WTC11 (cell line): ENCODE measurements around the gene SS18. TPM values are rescaled to one million over a fixed set of nuclear protein-coding genes. Genes with fewer than 3 reads are reported as not detected.

Experiments
- ATAC-seq: fragments of 200-7000 bp; cut with Tn5 transposase; 2 replicates; pipeline ENCODE4 v1.10.0; 2021; ENCODE audit warnings: mild to moderate bottlenecking, moderate library complexity
- CTCF ChIA-PET: fragments of 300-600 bp; sonication (Branson Sonifier 250); formaldehyde crosslinking; loops from one replicate; lab custom pipeline; 2021; ENCODE audit warnings: antibody characterized with exemption; lab: Charles Lee
- POLR2A ChIA-PET: fragments of 350-600 bp; sonication (Branson Sonifier 250); formaldehyde crosslinking; loops from one replicate; lab custom pipeline; 2021; ENCODE audit warnings: antibody characterized with exemption; lab: Charles Lee
- DNase-seq: peaks from one replicate; pipeline ENCODE4 v3.0.0; 2021; ENCODE audit warnings: low spot score
- H3K27ac Mint-ChIP-seq: 2 replicates; pipeline ENCODE4 v1.8.0; 2021; ENCODE audit warnings: mixed read lengths
- H3K27me3 Mint-ChIP-seq: 2 replicates; pipeline ENCODE4 v1.8.0; 2021; ENCODE audit warnings: low read depth, mild to moderate bottlenecking, moderate library complexity, mixed read lengths
- H3K36me3 Mint-ChIP-seq: 2 replicates; pipeline ENCODE4 v1.8.0; 2021; ENCODE audit warnings: mixed read lengths
- H3K4me1 Mint-ChIP-seq: 2 replicates; pipeline ENCODE4 v1.8.0; 2022; ENCODE audit warnings: mixed read lengths
- H3K4me3 Mint-ChIP-seq: 2 replicates; pipeline ENCODE4 v1.8.0; 2021; ENCODE audit warnings: mild to moderate bottlenecking, moderate library complexity, mixed read lengths
- H3K9me3 Mint-ChIP-seq: 2 replicates; pipeline ENCODE4 v1.8.0; 2021; ENCODE audit warnings: mixed read lengths
- CREM ChIP-seq: sonication (generic); formaldehyde crosslinking; IDR thresholded peaks from 2 replicates; pipeline ENCODE4 v1.8.1; 2022; ENCODE audit warnings: mild to moderate bottlenecking, missing genetic modification reagents, moderate library complexity
- EMX1 ChIP-seq: fragments of 250-450 bp; sonication (Bioruptor Pico); IDR thresholded peaks from 2 replicates; pipeline ENCODE4 v1.8.0; 2021; ENCODE audit warnings: mild to moderate bottlenecking
- ETV6 ChIP-seq: sonication (generic); formaldehyde crosslinking; IDR thresholded peaks from 2 replicates; pipeline ENCODE4 v1.8.1; 2022; ENCODE audit warnings: mild to moderate bottlenecking, missing genetic modification reagents
- FOXJ3 ChIP-seq: sonication (generic); formaldehyde crosslinking; IDR thresholded peaks from 2 replicates; pipeline ENCODE4 v1.9.0; 2021; ENCODE audit warnings: missing genetic modification reagents, mild to moderate bottlenecking, borderline replicate concordance
- FOXP1 ChIP-seq: sonication (generic); formaldehyde crosslinking; IDR thresholded peaks from 2 replicates; pipeline ENCODE4 v1.8.0; 2022; ENCODE audit warnings: missing genetic modification reagents, mild to moderate bottlenecking, moderate library complexity, borderline replicate concordance
- OVOL2 ChIP-seq: fragments of 250-450 bp; sonication (Bioruptor Pico); IDR thresholded peaks from 2 replicates; pipeline ENCODE4 v1.9.0; 2021; ENCODE audit warnings: mild to moderate bottlenecking, borderline replicate concordance
- RORB ChIP-seq: fragments of 250-450 bp; sonication (Bioruptor Pico); IDR thresholded peaks from 2 replicates; pipeline ENCODE4 v1.9.0; 2021; ENCODE audit warnings: mild to moderate bottlenecking
- SMAD3 ChIP-seq: sonication (generic); formaldehyde crosslinking; IDR thresholded peaks from 2 replicates; pipeline ENCODE4 v1.8.0; 2022; ENCODE audit warnings: missing genetic modification reagents, mild to moderate bottlenecking, borderline replicate concordance
- TP53 ChIP-seq: sonication (generic); formaldehyde crosslinking; IDR thresholded peaks from 2 replicates; pipeline ENCODE4 v1.8.1; 2023; ENCODE audit warnings: mild to moderate bottlenecking, missing genetic modification reagents
- ZBTB21 ChIP-seq: sonication (generic); formaldehyde crosslinking; IDR thresholded peaks from 2 replicates; pipeline ENCODE4 v1.8.1; 2023; ENCODE audit warnings: mild to moderate bottlenecking, missing genetic modification reagents, borderline replicate concordance
- ZNF416 ChIP-seq: fragments of 250-450 bp; sonication (Bioruptor Pico); IDR thresholded peaks from 2 replicates; pipeline ENCODE4 v1.9.0; 2021; ENCODE audit warnings: mild to moderate bottlenecking, inconsistent platforms
- total RNA-seq: library from RNA; stranded (reverse); gene quantifications from 3 replicates; pipeline ENCODE4 v1.2.3, GENCODE V29; 2021
- TF ChIP-seq, protein P1 (sequence below): sonication (generic); formaldehyde crosslinking; IDR thresholded peaks from 2 replicates; pipeline ENCODE4 v1.8.1; 2022; ENCODE audit warnings: low read depth, mild to moderate bottlenecking, moderate library complexity, missing genetic modification reagents, borderline replicate concordance
- TF ChIP-seq, protein P2 (sequence below): sonication (generic); formaldehyde crosslinking; IDR thresholded peaks from 2 replicates; pipeline ENCODE4 v1.8.1; 2022; ENCODE audit warnings: missing genetic modification reagents, borderline replicate concordance
- TF ChIP-seq, protein P3 (sequence below): fragments of 250-450 bp; sonication (Bioruptor Pico); IDR thresholded peaks from 2 replicates; pipeline ENCODE4 v2.1.2; 2022; ENCODE audit warnings: mild to moderate bottlenecking, moderate library complexity
- TF ChIP-seq, protein P4 (sequence below): sonication (generic); formaldehyde crosslinking; IDR thresholded peaks from 2 replicates; pipeline ENCODE4 v1.8.1; 2022; ENCODE audit warnings: low read depth, missing genetic modification reagents, borderline replicate concordance
- TF ChIP-seq, protein P5 (sequence below): sonication (generic); formaldehyde crosslinking; IDR thresholded peaks from 2 replicates; pipeline ENCODE4 v1.8.0; 2022; ENCODE audit warnings: mild to moderate bottlenecking, missing genetic modification reagents
- TF ChIP-seq, protein P6 (sequence below): sonication (generic); formaldehyde crosslinking; IDR thresholded peaks from 2 replicates; pipeline ENCODE4 v1.8.1; 2022; ENCODE audit warnings: mild to moderate bottlenecking, moderate library complexity, missing genetic modification reagents
- TF ChIP-seq, protein P7 (sequence below): sonication (generic); formaldehyde crosslinking; IDR thresholded peaks from 2 replicates; pipeline ENCODE4 v1.8.0; 2022; ENCODE audit warnings: missing genetic modification reagents
- TF ChIP-seq, protein P8 (sequence below): sonication (generic); formaldehyde crosslinking; IDR thresholded peaks from 2 replicates; pipeline ENCODE4 v1.8.0; 2022; ENCODE audit warnings: mild to moderate bottlenecking, missing genetic modification reagents

SS18 gene
- total RNA-seq, 1 experiment from 2014 or later = 73.0 TPM

DNA sequence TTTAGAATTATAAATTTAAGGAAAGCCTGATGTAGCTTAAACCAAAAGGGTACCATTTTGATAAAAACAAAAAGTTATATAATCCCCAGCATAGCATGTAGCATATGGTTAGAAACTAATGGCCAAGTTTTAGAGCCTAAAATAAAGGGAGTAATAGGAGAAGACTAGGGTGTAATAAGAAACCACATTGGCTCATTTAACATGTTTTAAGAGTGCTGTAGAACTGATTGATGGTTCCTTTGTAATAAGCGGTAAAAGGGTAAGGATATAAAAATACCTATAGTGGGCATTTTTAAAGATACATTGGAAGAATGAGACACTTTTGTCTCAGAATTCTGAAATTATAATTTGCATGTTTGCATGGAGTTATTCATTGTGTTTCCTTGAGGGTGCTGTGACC is 45.1 kb upstream of the SS18 start (continued):
- TF ChIP-seq, protein P1, sequence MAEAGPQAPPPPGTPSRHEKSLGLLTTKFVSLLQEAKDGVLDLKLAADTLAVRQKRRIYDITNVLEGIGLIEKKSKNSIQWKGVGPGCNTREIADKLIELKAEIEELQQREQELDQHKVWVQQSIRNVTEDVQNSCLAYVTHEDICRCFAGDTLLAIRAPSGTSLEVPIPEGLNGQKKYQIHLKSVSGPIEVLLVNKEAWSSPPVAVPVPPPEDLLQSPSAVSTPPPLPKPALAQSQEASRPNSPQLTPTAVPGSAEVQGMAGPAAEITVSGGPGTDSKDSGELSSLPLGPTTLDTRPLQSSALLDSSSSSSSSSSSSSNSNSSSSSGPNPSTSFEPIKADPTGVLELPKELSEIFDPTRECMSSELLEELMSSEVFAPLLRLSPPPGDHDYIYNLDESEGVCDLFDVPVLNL (CRISPR knock-in tag) = no peak
- TF ChIP-seq, protein P2, sequence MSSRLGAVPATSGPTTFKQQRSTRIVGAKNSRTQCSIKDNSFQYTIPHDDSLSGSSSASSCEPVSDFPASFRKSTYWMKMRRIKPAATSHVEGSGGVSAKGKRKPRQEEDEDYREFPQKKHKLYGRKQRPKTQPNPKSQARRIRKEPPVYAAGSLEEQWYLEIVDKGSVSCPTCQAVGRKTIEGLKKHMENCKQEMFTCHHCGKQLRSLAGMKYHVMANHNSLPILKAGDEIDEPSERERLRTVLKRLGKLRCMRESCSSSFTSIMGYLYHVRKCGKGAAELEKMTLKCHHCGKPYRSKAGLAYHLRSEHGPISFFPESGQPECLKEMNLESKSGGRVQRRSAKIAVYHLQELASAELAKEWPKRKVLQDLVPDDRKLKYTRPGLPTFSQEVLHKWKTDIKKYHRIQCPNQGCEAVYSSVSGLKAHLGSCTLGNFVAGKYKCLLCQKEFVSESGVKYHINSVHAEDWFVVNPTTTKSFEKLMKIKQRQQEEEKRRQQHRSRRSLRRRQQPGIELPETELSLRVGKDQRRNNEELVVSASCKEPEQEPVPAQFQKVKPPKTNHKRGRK (CRISPR knock-in tag) = no peak

DNA sequence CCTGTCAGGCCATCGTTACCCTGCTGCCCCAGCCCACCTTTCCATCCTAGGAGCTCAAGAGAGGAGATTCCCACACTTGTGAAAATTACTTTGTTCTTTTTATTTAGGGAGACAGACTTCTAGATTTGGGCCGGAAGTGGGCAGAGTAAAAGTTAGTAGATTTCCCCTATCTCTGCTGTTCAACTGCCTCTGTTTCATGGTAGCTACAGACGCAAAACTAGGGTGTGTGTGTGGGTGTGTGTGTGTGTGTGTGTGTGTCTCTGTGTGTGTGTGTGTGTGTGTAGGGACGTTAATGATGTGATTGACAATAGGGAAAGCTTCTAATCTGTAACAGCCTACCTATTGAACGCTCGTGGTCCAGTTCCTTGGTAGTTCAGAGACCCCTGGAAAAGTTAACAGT is 43.7 kb upstream of the SS18 start:
- Mint-ChIP-seq H3K27me3 (peaks cover 10% of the 10 kb centered on the region), H3K4me1 (peaks cover 8% of the 10 kb centered on the region; the same call in 1 of the 2 replicates)
- peak; percentile 39; the same call in 1 of the 2 replicates for ATAC-seq
- CTCF ChIA-PET = no interaction called here
- DNase-seq = no peak
- TF ChIP-seq, protein P3, sequence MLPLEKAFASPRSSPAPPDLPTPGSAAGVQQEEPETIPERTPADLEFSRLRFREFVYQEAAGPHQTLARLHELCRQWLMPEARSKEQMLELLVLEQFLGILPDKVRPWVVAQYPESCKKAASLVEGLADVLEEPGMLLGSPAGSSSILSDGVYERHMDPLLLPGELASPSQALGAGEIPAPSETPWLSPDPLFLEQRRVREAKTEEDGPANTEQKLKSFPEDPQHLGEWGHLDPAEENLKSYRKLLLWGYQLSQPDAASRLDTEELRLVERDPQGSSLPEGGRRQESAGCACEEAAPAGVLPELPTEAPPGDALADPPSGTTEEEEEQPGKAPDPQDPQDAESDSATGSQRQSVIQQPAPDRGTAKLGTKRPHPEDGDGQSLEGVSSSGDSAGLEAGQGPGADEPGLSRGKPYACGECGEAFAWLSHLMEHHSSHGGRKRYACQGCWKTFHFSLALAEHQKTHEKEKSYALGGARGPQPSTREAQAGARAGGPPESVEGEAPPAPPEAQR = no peak
- no peak for TF ChIP-seq OVOL2
- no peak for TF ChIP-seq ZBTB21
- no peak for TF ChIP-seq FOXJ3 (CRISPR knock-in tag)
- TF ChIP-seq ZNF416 (CRISPR knock-in tag) = no peak
- no peak for TF ChIP-seq RORB (CRISPR knock-in tag)
- TF ChIP-seq, all 79 proteins: peak for 0
- Mint-ChIP-seq H3K9me3 (no peaks in the 10 kb centered on the region), H3K36me3 (no peaks in the 10 kb centered on the region), H3K4me3 (no peak overlapping the region), H3K27ac (no peak overlapping the region)
- POLR2A ChIA-PET = no interaction called here

DNA sequence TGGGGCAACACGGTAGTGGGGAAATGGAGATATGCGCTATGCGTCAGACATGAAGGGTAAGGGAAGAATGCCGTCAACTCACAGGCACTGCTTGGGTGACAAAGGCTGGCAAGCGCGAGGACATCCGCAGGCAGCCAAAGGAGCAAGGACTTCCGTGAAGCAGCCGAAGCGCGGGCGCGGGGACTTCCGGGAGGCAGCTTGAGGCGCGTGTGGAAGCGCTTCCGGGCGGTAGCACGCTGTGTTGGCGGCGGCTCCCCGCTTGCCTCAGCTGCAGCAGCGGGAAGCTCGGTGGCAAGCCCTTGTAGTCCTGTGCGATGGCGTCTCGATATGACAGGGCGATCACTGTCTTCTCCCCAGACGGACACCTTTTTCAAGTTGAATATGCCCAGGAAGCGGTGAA is 43.2 kb upstream of the SS18 start, which contains the start of gene PSMA8:
Gene PSMA8, plus strand, starts transcription at position 218 of the 400 bp plus-strand sequence. Its CDS starts 97 bp downstream, at position 315.
- Mint-ChIP-seq H3K27me3 (peaks cover 10% of the 10 kb centered on the region), H3K36me3 (no peaks in the 10 kb centered on the region), H3K9me3 (no peaks in the 10 kb centered on the region), H3K4me1 (peaks cover 8% of the 10 kb centered on the region; the same call in 1 of the 2 replicates), H3K4me3 (no peak within 1 kb of the TSS), H3K27ac (no peak within 1 kb of the TSS)
- CTCF ChIA-PET = interaction anchor here (0.7 kb wide), 1 partner anchor 31 kb away, joined by 3 read pairs; no protein-coding TSS in a partner anchor
- ATAC-seq (peak; percentile 88), DNase-seq (peak; percentile 45)
- POLR2A ChIA-PET = no interaction called here
- TF ChIP-seq FOXP1 (peak; percentile 65; the same call in 1 of the 2 replicates), TP53 (no peak), ETV6 (peak; percentile 96), EMX1 (no peak), CREM (no peak), SMAD3 (peak; percentile 32; the same call in 1 of the 2 replicates)
- TF ChIP-seq, protein P4, sequence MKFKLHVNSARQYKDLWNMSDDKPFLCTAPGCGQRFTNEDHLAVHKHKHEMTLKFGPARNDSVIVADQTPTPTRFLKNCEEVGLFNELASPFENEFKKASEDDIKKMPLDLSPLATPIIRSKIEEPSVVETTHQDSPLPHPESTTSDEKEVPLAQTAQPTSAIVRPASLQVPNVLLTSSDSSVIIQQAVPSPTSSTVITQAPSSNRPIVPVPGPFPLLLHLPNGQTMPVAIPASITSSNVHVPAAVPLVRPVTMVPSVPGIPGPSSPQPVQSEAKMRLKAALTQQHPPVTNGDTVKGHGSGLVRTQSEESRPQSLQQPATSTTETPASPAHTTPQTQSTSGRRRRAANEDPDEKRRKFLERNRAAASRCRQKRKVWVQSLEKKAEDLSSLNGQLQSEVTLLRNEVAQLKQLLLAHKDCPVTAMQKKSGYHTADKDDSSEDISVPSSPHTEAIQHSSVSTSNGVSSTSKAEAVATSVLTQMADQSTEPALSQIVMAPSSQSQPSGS = no peak
- TF ChIP-seq, protein P5, sequence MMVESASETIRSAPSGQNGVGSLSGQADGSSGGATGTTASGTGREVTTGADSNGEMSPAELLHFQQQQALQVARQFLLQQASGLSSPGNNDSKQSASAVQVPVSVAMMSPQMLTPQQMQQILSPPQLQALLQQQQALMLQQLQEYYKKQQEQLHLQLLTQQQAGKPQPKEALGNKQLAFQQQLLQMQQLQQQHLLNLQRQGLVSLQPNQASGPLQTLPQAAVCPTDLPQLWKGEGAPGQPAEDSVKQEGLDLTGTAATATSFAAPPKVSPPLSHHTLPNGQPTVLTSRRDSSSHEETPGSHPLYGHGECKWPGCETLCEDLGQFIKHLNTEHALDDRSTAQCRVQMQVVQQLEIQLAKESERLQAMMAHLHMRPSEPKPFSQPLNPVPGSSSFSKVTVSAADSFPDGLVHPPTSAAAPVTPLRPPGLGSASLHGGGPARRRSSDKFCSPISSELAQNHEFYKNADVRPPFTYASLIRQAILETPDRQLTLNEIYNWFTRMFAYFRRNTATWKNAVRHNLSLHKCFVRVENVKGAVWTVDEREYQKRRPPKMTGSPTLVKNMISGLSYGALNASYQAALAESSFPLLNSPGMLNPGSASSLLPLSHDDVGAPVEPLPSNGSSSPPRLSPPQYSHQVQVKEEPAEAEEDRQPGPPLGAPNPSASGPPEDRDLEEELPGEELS (CRISPR knock-in tag) = 0 out of 2 replicates have a peak, but pooled peaks have one; percentile 77
- TF ChIP-seq, protein P6, sequence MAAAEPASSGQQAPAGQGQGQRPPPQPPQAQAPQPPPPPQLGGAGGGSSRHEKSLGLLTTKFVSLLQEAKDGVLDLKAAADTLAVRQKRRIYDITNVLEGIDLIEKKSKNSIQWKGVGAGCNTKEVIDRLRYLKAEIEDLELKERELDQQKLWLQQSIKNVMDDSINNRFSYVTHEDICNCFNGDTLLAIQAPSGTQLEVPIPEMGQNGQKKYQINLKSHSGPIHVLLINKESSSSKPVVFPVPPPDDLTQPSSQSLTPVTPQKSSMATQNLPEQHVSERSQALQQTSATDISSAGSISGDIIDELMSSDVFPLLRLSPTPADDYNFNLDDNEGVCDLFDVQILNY (CRISPR knock-in tag) = 0 out of 2 replicates have a peak, but pooled peaks have one; percentile 30
- TF ChIP-seq, protein P3 = no peak
- TF ChIP-seq, protein P7, sequence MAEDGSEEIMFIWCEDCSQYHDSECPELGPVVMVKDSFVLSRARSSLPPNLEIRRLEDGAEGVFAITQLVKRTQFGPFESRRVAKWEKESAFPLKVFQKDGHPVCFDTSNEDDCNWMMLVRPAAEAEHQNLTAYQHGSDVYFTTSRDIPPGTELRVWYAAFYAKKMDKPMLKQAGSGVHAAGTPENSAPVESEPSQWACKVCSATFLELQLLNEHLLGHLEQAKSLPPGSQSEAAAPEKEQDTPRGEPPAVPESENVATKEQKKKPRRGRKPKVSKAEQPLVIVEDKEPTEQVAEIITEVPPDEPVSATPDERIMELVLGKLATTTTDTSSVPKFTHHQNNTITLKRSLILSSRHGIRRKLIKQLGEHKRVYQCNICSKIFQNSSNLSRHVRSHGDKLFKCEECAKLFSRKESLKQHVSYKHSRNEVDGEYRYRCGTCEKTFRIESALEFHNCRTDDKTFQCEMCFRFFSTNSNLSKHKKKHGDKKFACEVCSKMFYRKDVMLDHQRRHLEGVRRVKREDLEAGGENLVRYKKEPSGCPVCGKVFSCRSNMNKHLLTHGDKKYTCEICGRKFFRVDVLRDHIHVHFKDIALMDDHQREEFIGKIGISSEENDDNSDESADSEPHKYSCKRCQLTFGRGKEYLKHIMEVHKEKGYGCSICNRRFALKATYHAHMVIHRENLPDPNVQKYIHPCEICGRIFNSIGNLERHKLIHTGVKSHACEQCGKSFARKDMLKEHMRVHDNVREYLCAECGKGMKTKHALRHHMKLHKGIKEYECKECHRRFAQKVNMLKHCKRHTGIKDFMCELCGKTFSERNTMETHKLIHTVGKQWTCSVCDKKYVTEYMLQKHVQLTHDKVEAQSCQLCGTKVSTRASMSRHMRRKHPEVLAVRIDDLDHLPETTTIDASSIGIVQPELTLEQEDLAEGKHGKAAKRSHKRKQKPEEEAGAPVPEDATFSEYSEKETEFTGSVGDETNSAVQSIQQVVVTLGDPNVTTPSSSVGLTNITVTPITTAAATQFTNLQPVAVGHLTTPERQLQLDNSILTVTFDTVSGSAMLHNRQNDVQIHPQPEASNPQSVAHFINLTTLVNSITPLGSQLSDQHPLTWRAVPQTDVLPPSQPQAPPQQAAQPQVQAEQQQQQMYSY = no peak
- TF ChIP-seq, protein P8, sequence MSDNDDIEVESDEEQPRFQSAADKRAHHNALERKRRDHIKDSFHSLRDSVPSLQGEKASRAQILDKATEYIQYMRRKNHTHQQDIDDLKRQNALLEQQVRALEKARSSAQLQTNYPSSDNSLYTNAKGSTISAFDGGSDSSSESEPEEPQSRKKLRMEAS (CRISPR knock-in tag) = peak; percentile 92
